Measurements from ENCODE around the gene KCNH5. TPM values are rescaled to one million over a fixed set of nuclear protein-coding genes. Genes with fewer than 3 reads are reported as not detected.

Gene KCNH5
- total RNA-seq, 4 donors from 2014 or later: not detected

GRCh38 chr14:62692490-62693106, 352.7 kb downstream of the KCNH5 start:
- Histone ChIP-seq H3K36me3 (no peaks in the 10 kb centered on the region), H3K4me1 (no peaks in the 10 kb centered on the region), H3K4me3 (no peak overlapping the region), H3K27ac (no peak overlapping the region), H3K9me3 (no peaks in the 10 kb centered on the region), H3K27me3 (no peaks in the 10 kb centered on the region)
- no peak for DNase-seq
- TF ChIP-seq CTCF (IDR thresholded peaks at IDR 0.05): no peak
- TF ChIP-seq POLR2A (IDR thresholded peaks at IDR 0.05): no peak

- H3K4me1 ChIP-seq: no peaks in the 10 kb centered on the region
- peak in 1 of 3 donors; percentile 53 for DNase-seq
- TF ChIP-seq POLR2A (IDR thresholded peaks at IDR 0.05): no peak
- no peaks in the 10 kb centered on the region for H3K36me3 ChIP-seq
- H3K27me3 ChIP-seq: no peaks in the 10 kb centered on the region
- H3K4me3 ChIP-seq: no peak overlapping the region
- no peaks in the 10 kb centered on the region for H3K9me3 ChIP-seq
- peak overlapping the region in 1 of 4 donors; percentile 41 for H3K27ac ChIP-seq
Observed at GRCh38 chr14:62691647-62692489, 353.4 kb downstream of the KCNH5 start.

- DNase-seq: no peak
- Histone ChIP-seq H3K27ac (no peak overlapping the region), H3K36me3 (no peaks in the 10 kb centered on the region), H3K4me3 (no peak overlapping the region), H3K4me1 (no peaks in the 10 kb centered on the region), H3K27me3 (no peaks in the 10 kb centered on the region), H3K9me3 (no peaks in the 10 kb centered on the region)
- TF ChIP-seq CTCF (IDR thresholded peaks at IDR 0.05): no peak
- no peak for TF ChIP-seq POLR2A (IDR thresholded peaks at IDR 0.05)
Observed at GRCh38 chr14:62689733-62690132, 355.5 kb downstream of the KCNH5 start.

- H3K9me3 ChIP-seq: no peaks in the 10 kb centered on the region
- H3K4me1 ChIP-seq: no peaks in the 10 kb centered on the region
- H3K27me3 ChIP-seq: no peaks in the 10 kb centered on the region
- no peak overlapping the region for H3K4me3 ChIP-seq
- DNase-seq: no peak
- H3K27ac ChIP-seq: no peak overlapping the region
- TF ChIP-seq POLR2A (IDR thresholded peaks at IDR 0.05) (no peak), CTCF (IDR thresholded peaks at IDR 0.05) (no peak)
- H3K36me3 ChIP-seq: no peaks in the 10 kb centered on the region
Observed at GRCh38 chr14:62687818-62688217, 357.4 kb downstream of the KCNH5 start.

GRCh38 chr14:62684376-62684775, 360.9 kb downstream of the KCNH5 start:
- no peak for DNase-seq
- Histone ChIP-seq H3K27ac (no peak overlapping the region), H3K4me1 (no peaks in the 10 kb centered on the region), H3K4me3 (no peak overlapping the region), H3K9me3 (no peaks in the 10 kb centered on the region), H3K27me3 (no peaks in the 10 kb centered on the region), H3K36me3 (no peaks in the 10 kb centered on the region)
- TF ChIP-seq CTCF (IDR thresholded peaks at IDR 0.05): no peak
- TF ChIP-seq POLR2A (IDR thresholded peaks at IDR 0.05): no peak

GRCh38 chr14:62682208-62682607, 363.1 kb downstream of the KCNH5 start:
- no peak overlapping the region for H3K4me3 ChIP-seq
- no peak for DNase-seq
- H3K27me3 ChIP-seq: no peaks in the 10 kb centered on the region
- H3K27ac ChIP-seq: no peak overlapping the region
- H3K36me3 ChIP-seq: no peaks in the 10 kb centered on the region
- H3K4me1 ChIP-seq: no peaks in the 10 kb centered on the region
- no peak for TF ChIP-seq CTCF (IDR thresholded peaks at IDR 0.05)
- no peak for TF ChIP-seq POLR2A (IDR thresholded peaks at IDR 0.05)
- no peaks in the 10 kb centered on the region for H3K9me3 ChIP-seq
